AG10803 (cell line): ENCODE measurements around the gene ARFGAP3.

ENCODE experiments used
- DNase-seq: peaks from one replicate; pipeline ENCODE4 v3.0.0; 2010; ENCODE audit warnings: low read depth
- H3K4me3 ChIP-seq: 2 replicates; pipeline ENCODE4 v1.5.1; 2011; ENCODE audit warnings: mild to moderate bottlenecking, low read length, control low read depth
- CTCF ChIP-seq: conservative IDR thresholded peaks from 2 replicates; pipeline ENCODE4 v1.5.1; 2011; ENCODE audit warnings: mild to moderate bottlenecking, low read length, control low read depth, inconsistent platforms

Gene ARFGAP3

DNA sequence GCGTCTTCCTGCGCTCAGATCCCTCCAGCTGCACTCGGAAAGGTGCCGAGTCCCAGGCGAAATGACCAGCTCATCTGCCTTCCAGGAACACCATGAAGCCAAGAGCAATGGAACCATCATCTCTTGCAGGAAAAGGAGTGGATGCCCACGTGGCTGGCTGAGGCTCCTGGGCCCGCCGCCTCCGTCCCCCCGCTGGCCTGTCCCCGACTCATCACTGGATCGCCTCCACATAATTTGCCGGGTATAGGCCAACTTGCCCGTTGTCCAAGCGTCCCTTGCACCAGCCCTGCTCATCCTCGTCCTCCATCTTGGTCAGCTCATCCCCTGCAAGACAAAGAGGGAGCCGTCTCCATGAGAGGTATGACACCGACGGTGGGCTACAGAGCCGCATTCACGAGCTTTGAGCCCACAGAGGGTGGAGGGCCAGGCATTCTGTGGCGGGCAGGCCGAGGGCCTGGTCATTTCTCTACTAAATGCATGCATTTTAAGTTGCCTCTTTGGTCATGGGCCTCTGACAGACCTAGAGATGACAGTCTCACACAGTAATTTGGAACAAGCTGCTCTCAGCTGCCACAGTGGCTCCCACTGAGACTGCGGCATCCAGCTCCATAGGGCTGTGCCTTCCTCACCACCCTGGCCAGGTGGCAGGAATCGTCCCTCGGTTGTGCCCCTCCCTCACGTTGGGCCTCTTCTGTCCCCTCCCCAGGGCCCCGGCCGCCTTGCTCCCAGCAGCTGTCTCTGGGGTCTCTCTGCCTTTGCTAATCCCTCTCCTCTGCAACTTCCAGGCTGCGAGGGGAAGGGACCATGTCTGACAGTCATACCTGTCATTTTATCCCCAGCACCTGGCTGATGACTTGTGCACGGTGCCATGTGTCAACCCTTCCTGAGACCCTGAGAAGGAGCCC lies 14.3 kb upstream of the ARFGAP3 start:
- H3K4me3 ChIP-seq: no peak overlapping the region
- no peak for TF ChIP-seq CTCF
- no peak for DNase-seq

DNA sequence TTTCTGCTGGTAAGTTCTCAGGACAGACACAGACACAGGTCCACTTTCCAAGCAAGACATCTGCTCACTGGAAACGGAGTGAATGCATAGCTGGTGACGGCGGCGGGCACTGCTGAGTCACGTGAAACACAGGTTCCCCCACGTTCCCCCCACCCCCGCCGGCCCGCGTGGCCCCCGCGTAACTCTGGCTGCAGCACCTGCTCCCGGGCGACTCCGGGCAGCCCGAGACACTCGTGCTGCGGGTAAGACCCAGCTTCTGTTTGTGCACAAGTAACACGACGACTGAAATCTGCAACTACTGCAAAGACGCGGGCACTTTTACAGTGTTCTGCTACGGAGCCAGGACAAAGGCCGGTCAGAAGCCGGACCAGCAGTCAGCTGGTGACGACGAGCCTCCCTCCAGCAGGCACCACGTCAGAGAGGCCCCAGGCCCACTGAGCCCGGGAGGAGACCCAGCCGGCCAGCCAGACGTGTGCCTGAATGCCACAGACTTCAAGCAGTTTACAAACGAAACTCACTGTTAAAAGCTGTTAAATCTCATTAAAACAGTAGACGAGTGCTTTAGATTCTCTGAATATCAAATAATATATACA lies 12.9 kb upstream of the ARFGAP3 start:
- no peak for TF ChIP-seq CTCF
- no peak for DNase-seq
- no peak overlapping the region for H3K4me3 ChIP-seq

DNA sequence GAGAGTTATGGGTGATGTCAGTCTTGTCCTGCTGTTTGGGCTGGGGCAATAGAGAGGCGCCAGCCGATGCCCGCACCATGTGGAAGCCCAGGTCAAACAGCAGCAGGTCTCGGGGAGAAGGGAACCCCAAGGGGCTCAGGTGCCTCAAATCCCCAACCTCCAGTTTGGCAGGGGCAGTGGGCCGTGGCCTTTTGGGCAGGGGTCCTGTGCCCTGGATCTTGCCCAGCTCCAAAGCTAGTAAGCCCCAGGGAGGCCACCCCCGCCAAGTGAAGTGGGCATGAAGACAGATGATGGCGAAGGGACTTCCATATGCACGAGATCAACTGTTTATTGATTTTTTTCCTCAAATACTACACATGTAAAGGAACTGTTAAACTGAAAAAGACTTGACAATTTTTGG lies 12.4 kb upstream of the ARFGAP3 start:
- no peak for TF ChIP-seq CTCF
- no peak for DNase-seq
- H3K4me3 ChIP-seq: no peak overlapping the region

- no peak for TF ChIP-seq CTCF
Measured at GRCh38 chr22:42868751-42869251, 11.7 kb upstream of the ARFGAP3 start.

DNA sequence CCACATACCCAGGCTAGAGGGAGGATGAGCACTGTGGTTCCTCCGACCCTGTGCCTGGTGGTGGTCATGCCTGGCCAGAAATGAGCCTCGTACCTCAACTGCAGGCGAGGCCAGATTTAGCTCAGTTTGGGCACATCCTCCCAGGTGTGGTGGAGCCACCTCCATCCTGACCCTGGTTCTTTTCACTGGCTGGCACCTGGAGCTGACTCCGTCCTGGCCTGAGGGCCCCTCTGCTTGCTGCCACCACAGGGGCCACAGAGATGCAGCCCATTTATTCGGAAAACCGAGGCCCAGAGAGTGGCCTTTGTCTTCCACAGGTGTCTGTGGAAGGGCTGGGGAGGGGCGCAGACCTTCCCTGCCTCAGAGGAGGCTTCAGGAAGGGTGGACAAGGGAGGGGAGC lies 9.0 kb upstream of the ARFGAP3 start:
- no peak overlapping the region for H3K4me3 ChIP-seq
- TF ChIP-seq CTCF: no peak
- no peak for DNase-seq

More at GRCh38 chr22:42868751-42869251, 11.7 kb upstream of the ARFGAP3 start:
- no peak for DNase-seq
- no peak overlapping the region for H3K4me3 ChIP-seq

DNA sequence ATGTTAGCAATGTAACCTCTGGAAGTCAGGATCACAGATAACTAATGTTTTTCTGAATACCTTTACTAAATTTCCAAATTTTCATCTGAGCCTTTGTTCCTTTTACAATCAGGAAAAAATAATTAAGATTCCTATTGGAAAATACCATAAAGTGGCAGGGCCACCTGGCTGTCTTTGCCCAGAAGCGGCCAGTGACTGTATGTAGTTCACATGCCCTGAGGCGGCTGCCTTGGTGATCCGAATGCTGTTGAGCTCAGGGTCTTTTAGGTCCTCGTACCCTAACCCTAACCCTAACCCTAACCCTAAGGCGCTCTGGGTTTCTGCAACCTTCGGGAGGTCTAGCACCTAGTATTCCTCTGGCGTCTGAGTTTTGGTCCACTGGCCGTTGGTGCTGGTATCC lies 8.5 kb upstream of the ARFGAP3 start:
- H3K4me3 ChIP-seq: no peak overlapping the region
- TF ChIP-seq CTCF: no peak
- no peak for DNase-seq

GRCh38 chr22:42863349-42863961 lies 6.4 kb upstream of the ARFGAP3 start:
- DNase-seq: peak; percentile 91
- TF ChIP-seq CTCF: no peak
- H3K4me3 ChIP-seq: no peak overlapping the region
